Suprapubic skin (tissue), 4 donors: Measurements from ENCODE around the gene WDFY2.

Experiments used
- CTCF ChIP-seq, 2 donors: fragments of 200-600 bp in 1 of 2; fragments of 450-650 bp in 1 of 2; sonication (generic) in 1 of 2; IDR thresholded peaks; one replicate each; pipeline ENCODE4 v1.5.1; 2016 to 2019; ENCODE audit warnings: antibody characterized with exemption in 2 of 2, mild to moderate bottlenecking in 1 of 2, moderate library complexity in 1 of 2
- EP300 ChIP-seq: sonication (generic); formaldehyde crosslinking; IDR thresholded peaks from one replicate; pipeline ENCODE4 v1.6.1; 2017; ENCODE audit warnings: antibody characterized with exemption
- POLR2A ChIP-seq, 2 donors: fragments of 450-650 bp; IDR thresholded peaks; one replicate each; pipeline ENCODE4 v1.6.1; 2017; ENCODE audit warnings: antibody characterized with exemption in 2 of 2, mild to moderate bottlenecking in 2 of 2, moderate library complexity in 2 of 2
- POLR2AphosphoS5 ChIP-seq, 3 donors: sonication (generic); formaldehyde crosslinking; IDR thresholded peaks; one replicate each; pipeline ENCODE4 v1.6.1; 2017; ENCODE audit warnings: antibody characterized with exemption in 3 of 3

GRCh38 chr13:51557438-51557837 is 26.8 kb upstream of the WDFY2 start:
- no peak for TF ChIP-seq POLR2A (IDR thresholded peaks at IDR 0.05)
- TF ChIP-seq CTCF (IDR thresholded peaks at IDR 0.05), result no peak
- TF ChIP-seq POLR2AphosphoS5 (IDR thresholded peaks at IDR 0.05), result no peak
- no peak for TF ChIP-seq EP300
